GM23338 (cell line): ENCODE measurements around the gene TEX51. TPM values are rescaled to one million over a fixed set of nuclear protein-coding genes. Genes with fewer than 3 reads are reported as not detected.

Source experiments
- ATAC-seq: fragments of 200-7000 bp; cut with Tn5 transposase; 3 replicates; pipeline ENCODE4 v1.9.1; 2020
- DNase-seq: peaks from one replicate; pipeline ENCODE4 v3.0.0-alpha.2; 2015; ENCODE audit warnings: low spot score
- H2AFZ ChIP-seq: fragments of 200-600 bp; sonication (generic); 2 replicates; pipeline ENCODE4 v1.8.0; 2016; ENCODE audit warnings: antibody characterized with exemption, mild to moderate bottlenecking, moderate library complexity
- H3F3A ChIP-seq: fragments of 200-600 bp; sonication (generic); replicated peaks from 2 replicates; pipeline ENCODE4 v1.8.0; 2017; ENCODE audit warnings: antibody characterized with exemption, mixed run types, low read depth
- H3K27ac ChIP-seq: fragments of 200-600 bp; sonication (generic); 2 replicates; pipeline ENCODE4 v1.6.1; 2016; ENCODE audit warnings: low read depth
- H3K27me3 ChIP-seq: fragments of 200-600 bp; sonication (generic); 2 replicates; pipeline ENCODE4 v1.8.0; 2016; ENCODE audit warnings: mild to moderate bottlenecking, mixed run types, moderate library complexity; ENCODE audit not compliant: insufficient read depth
- H3K36me3 ChIP-seq: fragments of 200-600 bp; sonication (generic); 2 replicates; pipeline ENCODE4 v1.8.0; 2016; ENCODE audit warnings: mild to moderate bottlenecking; ENCODE audit not compliant: insufficient read depth
- H3K4me1 ChIP-seq: fragments of 200-600 bp; sonication (generic); 2 replicates; pipeline ENCODE4 v1.8.0; 2016; ENCODE audit warnings: mild to moderate bottlenecking, moderate library complexity; ENCODE audit not compliant: insufficient read depth
- H3K4me2 ChIP-seq: fragments of 200-600 bp; sonication (generic); 2 replicates; pipeline ENCODE4 v1.7.1; 2017; ENCODE audit warnings: mixed run types
- H3K4me3 ChIP-seq: fragments of 200-600 bp; sonication (generic); 2 replicates; pipeline ENCODE4 v1.6.1; 2016; ENCODE audit warnings: mixed run types
- H3K79me2 ChIP-seq: fragments of 200-600 bp; sonication (generic); replicated peaks from 2 replicates; pipeline ENCODE4 v1.8.0; 2017; ENCODE audit warnings: mild to moderate bottlenecking; ENCODE audit not compliant: insufficient read depth
- H3K9me2 ChIP-seq: fragments of 200-600 bp; sonication (generic); 2 replicates; pipeline ENCODE4 v1.8.0; 2017; ENCODE audit not compliant: insufficient read depth
- H4K20me1 ChIP-seq: fragments of 200-600 bp; sonication (generic); replicated peaks from 2 replicates; pipeline ENCODE4 v1.8.0; 2017; ENCODE audit warnings: mild to moderate bottlenecking; ENCODE audit not compliant: insufficient read depth
- H3K27ac Mint-ChIP-seq: 2 replicates; pipeline ENCODE4 v1.8.0; 2020; ENCODE audit warnings: inconsistent platforms, mild to moderate bottlenecking, moderate library complexity, mixed read lengths
- H3K27me3 Mint-ChIP-seq: 3 replicates; pipeline ENCODE4 v1.8.0; 2022; ENCODE audit warnings: low read depth, mild to moderate bottlenecking, moderate library complexity, mixed read lengths, inconsistent platforms; ENCODE audit not compliant: insufficient read depth, poor library complexity
- H3K36me3 Mint-ChIP-seq: 3 replicates; pipeline ENCODE4 v1.8.0; 2021; ENCODE audit warnings: low read depth, mild to moderate bottlenecking, inconsistent platforms, moderate library complexity, mixed read lengths
- H3K4me1 Mint-ChIP-seq: 3 replicates; pipeline ENCODE4 v1.8.0; 2020; ENCODE audit warnings: mild to moderate bottlenecking, inconsistent platforms, mixed read lengths
- H3K4me3 Mint-ChIP-seq: 3 replicates; pipeline ENCODE4 v1.8.0; 2021; ENCODE audit warnings: moderate library complexity, mild to moderate bottlenecking, inconsistent platforms, mixed read lengths
- H3K9me3 Mint-ChIP-seq: 3 replicates; pipeline ENCODE4 v1.8.0; 2020; ENCODE audit warnings: moderate library complexity, mild to moderate bottlenecking, inconsistent platforms, mixed read lengths
- CREB1 ChIP-seq: fragments of 250-450 bp; sonication (Bioruptor Pico); IDR thresholded peaks from 2 replicates; pipeline ENCODE4 v1.5.0; 2020; ENCODE audit warnings: low read depth, mild to moderate bottlenecking, moderate library complexity
- EZH2 ChIP-seq: fragments of 200-600 bp; sonication (generic); IDR thresholded peaks from one replicate; pipeline ENCODE4 v1.8.0; 2017; ENCODE audit warnings: antibody characterized with exemption, mild to moderate bottlenecking, low read depth; ENCODE audit not compliant: unreplicated experiment
- EZH2phosphoT487 ChIP-seq: fragments of 200-600 bp; sonication (generic); IDR thresholded peaks from one replicate; pipeline ENCODE4 v1.8.1; 2018; ENCODE audit warnings: antibody characterized with exemption; ENCODE audit not compliant: unreplicated experiment
- JUNB ChIP-seq: IDR thresholded peaks from one replicate; pipeline ENCODE4 v1.6.1; 2016; ENCODE audit warnings: antibody characterized with exemption; ENCODE audit not compliant: unreplicated experiment
- NANOG ChIP-seq: IDR thresholded peaks from 2 replicates; pipeline ENCODE4 v1.6.1; 2016; ENCODE audit warnings: antibody characterized with exemption, borderline replicate concordance
- POLR2AphosphoS5 ChIP-seq: IDR thresholded peaks from 2 replicates; pipeline ENCODE4 v1.6.1; 2016; ENCODE audit warnings: antibody characterized with exemption, low read depth
- STAT1 ChIP-seq: IDR thresholded peaks from one replicate; pipeline ENCODE4 v1.6.1; 2016; ENCODE audit warnings: antibody characterized with exemption; ENCODE audit not compliant: unreplicated experiment
- ZNF114 ChIP-seq: fragments of 250-450 bp; sonication (Bioruptor Pico); IDR thresholded peaks from 2 replicates; pipeline ENCODE4 v1.5.0; 2020; ENCODE audit warnings: mild to moderate bottlenecking, moderate library complexity
- ZNF331 ChIP-seq: fragments of 250-450 bp; sonication (Bioruptor Pico); IDR thresholded peaks from 2 replicates; pipeline ENCODE4 v1.5.0; 2020; ENCODE audit warnings: low read depth, mild to moderate bottlenecking, moderate library complexity
- polyA plus RNA-seq: library from polyadenylated mRNA; unstranded; fragments of >200 nt; fragmentation: Nextera tagmentation; extraction: Ambion mirVana; gene quantifications from 2 replicates; pipeline ENCODE4 v1.2.1, GENCODE V29; 2016
- total RNA-seq: library from RNA; depleted of rRNA; stranded (reverse); fragments of >200 nt; shearing (Covaris generic); gene quantifications from 2 replicates; pipeline ENCODE4 v1.2.3, GENCODE V29; 2014
- TF ChIP-seq, protein P1 (sequence below), 2 experiments: fragments of 200-600 bp in 1 of 2; sonication (generic) in 1 of 2; conservative IDR thresholded peaks; 2 replicates each; pipeline versions ENCODE4 v1.5.1 to v1.6.1; 2016 to 2017; ENCODE audit warnings: antibody characterized with exemption in 2 of 2, low read depth in 2 of 2, mild to moderate bottlenecking in 2 of 2, moderate library complexity in 1 of 2
- TF ChIP-seq, protein P2 (sequence below): fragments of 250-450 bp; sonication (Bioruptor Pico); IDR thresholded peaks from 2 replicates; pipeline ENCODE4 v1.5.0; 2020; ENCODE audit warnings: mild to moderate bottlenecking, moderate library complexity
- TF ChIP-seq, protein P3 (sequence below): IDR thresholded peaks from 2 replicates; pipeline ENCODE4 v1.6.1; 2016; ENCODE audit warnings: antibody characterized with exemption
- TF ChIP-seq, protein P4 (sequence below): IDR thresholded peaks from one replicate; pipeline ENCODE4 v1.6.1; 2018; ENCODE audit warnings: antibody characterized with exemption; ENCODE audit not compliant: unreplicated experiment

The TEX51 gene
- total and polyA plus RNA-seq, 2 experiments from 2014 or later, result not detected

DNA sequence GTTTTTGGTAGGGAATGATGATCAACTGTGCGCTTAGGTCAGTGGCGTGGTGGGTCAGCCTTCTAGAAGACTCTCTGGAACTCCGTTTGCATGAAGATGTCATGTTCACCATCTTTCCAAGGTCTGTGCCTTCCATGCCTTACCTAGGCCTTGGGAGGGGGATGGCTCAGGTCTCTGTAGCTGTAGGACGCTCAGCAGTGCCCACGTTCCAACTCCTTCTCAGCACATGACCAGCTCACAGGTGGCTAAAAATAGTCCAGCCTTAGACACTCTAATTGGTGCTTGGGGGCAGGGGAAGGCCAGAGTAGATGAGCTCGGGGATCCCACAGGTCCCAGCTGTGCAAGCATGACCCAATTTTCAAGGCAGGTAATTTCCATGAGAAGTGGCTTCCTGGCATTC, 42.3 kb upstream of the TEX51 start:
- H3K4me2 ChIP-seq, result no peak overlapping the region
- H3K4me1 Mint-ChIP-seq, result no peaks in the 10 kb centered on the region; the same call in 2 of the 3 replicates
- H3K27ac ChIP-seq, result no peak overlapping the region
- TF ChIP-seq, protein P1, sequence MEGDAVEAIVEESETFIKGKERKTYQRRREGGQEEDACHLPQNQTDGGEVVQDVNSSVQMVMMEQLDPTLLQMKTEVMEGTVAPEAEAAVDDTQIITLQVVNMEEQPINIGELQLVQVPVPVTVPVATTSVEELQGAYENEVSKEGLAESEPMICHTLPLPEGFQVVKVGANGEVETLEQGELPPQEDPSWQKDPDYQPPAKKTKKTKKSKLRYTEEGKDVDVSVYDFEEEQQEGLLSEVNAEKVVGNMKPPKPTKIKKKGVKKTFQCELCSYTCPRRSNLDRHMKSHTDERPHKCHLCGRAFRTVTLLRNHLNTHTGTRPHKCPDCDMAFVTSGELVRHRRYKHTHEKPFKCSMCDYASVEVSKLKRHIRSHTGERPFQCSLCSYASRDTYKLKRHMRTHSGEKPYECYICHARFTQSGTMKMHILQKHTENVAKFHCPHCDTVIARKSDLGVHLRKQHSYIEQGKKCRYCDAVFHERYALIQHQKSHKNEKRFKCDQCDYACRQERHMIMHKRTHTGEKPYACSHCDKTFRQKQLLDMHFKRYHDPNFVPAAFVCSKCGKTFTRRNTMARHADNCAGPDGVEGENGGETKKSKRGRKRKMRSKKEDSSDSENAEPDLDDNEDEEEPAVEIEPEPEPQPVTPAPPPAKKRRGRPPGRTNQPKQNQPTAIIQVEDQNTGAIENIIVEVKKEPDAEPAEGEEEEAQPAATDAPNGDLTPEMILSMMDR (conservative IDR thresholded peaks at IDR 0.05; ENCODE audit: low read depth in 2 of 2), result no peak
- TF ChIP-seq ZNF114 (no peak), STAT1 (no peak), EZH2 (no peak), NANOG (no peak), JUNB (no peak), ZNF331 (CRISPR knock-in tag) (no peak), POLR2AphosphoS5 (no peak), CREB1 (no peak), EZH2phosphoT487 (no peak)
- TF ChIP-seq, protein P2, sequence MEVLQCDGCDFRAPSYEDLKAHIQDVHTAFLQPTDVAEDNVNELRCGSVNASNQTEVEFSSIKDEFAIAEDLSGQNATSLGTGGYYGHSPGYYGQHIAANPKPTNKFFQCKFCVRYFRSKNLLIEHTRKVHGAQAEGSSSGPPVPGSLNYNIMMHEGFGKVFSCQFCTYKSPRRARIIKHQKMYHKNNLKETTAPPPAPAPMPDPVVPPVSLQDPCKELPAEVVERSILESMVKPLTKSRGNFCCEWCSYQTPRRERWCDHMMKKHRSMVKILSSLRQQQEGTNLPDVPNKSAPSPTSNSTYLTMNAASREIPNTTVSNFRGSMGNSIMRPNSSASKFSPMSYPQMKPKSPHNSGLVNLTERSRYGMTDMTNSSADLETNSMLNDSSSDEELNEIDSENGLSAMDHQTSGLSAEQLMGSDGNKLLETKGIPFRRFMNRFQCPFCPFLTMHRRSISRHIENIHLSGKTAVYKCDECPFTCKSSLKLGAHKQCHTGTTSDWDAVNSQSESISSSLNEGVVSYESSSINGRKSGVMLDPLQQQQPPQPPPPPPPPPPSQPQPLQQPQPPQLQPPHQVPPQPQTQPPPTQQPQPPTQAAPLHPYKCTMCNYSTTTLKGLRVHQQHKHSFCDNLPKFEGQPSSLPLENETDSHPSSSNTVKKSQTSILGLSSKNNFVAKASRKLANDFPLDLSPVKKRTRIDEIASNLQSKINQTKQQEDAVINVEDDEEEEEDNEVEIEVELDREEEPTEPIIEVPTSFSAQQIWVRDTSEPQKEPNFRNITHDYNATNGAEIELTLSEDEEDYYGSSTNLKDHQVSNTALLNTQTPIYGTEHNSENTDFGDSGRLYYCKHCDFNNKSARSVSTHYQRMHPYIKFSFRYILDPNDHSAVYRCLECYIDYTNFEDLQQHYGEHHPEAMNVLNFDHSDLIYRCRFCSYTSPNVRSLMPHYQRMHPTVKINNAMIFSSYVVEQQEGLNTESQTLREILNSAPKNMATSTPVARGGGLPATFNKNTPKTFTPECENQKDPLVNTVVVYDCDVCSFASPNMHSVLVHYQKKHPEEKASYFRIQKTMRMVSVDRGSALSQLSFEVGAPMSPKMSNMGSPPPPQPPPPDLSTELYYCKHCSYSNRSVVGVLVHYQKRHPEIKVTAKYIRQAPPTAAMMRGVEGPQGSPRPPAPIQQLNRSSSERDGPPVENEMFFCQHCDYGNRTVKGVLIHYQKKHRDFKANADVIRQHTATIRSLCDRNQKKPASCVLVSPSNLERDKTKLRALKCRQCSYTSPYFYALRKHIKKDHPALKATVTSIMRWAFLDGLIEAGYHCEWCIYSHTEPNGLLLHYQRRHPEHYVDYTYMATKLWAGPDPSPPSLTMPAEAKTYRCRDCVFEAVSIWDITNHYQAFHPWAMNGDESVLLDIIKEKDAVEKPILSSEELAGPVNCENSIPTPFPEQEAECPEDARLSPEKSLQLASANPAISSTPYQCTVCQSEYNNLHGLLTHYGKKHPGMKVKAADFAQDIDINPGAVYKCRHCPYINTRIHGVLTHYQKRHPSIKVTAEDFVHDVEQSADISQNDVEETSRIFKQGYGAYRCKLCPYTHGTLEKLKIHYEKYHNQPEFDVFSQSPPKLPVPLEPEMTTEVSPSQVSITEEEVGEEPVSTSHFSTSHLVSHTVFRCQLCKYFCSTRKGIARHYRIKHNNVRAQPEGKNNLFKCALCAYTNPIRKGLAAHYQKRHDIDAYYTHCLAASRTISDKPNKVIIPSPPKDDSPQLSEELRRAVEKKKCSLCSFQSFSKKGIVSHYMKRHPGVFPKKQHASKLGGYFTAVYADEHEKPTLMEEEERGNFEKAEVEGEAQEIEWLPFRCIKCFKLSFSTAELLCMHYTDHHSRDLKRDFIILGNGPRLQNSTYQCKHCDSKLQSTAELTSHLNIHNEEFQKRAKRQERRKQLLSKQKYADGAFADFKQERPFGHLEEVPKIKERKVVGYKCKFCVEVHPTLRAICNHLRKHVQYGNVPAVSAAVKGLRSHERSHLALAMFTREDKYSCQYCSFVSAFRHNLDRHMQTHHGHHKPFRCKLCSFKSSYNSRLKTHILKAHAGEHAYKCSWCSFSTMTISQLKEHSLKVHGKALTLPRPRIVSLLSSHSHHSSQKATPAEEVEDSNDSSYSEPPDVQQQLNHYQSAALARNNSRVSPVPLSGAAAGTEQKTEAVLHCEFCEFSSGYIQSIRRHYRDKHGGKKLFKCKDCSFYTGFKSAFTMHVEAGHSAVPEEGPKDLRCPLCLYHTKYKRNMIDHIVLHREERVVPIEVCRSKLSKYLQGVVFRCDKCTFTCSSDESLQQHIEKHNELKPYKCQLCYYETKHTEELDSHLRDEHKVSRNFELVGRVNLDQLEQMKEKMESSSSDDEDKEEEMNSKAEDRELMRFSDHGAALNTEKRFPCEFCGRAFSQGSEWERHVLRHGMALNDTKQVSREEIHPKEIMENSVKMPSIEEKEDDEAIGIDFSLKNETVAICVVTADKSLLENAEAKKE, result no peak
- TF ChIP-seq, protein P3, sequence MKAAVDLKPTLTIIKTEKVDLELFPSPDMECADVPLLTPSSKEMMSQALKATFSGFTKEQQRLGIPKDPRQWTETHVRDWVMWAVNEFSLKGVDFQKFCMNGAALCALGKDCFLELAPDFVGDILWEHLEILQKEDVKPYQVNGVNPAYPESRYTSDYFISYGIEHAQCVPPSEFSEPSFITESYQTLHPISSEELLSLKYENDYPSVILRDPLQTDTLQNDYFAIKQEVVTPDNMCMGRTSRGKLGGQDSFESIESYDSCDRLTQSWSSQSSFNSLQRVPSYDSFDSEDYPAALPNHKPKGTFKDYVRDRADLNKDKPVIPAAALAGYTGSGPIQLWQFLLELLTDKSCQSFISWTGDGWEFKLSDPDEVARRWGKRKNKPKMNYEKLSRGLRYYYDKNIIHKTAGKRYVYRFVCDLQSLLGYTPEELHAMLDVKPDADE, result no peak
- TF ChIP-seq, protein P4, sequence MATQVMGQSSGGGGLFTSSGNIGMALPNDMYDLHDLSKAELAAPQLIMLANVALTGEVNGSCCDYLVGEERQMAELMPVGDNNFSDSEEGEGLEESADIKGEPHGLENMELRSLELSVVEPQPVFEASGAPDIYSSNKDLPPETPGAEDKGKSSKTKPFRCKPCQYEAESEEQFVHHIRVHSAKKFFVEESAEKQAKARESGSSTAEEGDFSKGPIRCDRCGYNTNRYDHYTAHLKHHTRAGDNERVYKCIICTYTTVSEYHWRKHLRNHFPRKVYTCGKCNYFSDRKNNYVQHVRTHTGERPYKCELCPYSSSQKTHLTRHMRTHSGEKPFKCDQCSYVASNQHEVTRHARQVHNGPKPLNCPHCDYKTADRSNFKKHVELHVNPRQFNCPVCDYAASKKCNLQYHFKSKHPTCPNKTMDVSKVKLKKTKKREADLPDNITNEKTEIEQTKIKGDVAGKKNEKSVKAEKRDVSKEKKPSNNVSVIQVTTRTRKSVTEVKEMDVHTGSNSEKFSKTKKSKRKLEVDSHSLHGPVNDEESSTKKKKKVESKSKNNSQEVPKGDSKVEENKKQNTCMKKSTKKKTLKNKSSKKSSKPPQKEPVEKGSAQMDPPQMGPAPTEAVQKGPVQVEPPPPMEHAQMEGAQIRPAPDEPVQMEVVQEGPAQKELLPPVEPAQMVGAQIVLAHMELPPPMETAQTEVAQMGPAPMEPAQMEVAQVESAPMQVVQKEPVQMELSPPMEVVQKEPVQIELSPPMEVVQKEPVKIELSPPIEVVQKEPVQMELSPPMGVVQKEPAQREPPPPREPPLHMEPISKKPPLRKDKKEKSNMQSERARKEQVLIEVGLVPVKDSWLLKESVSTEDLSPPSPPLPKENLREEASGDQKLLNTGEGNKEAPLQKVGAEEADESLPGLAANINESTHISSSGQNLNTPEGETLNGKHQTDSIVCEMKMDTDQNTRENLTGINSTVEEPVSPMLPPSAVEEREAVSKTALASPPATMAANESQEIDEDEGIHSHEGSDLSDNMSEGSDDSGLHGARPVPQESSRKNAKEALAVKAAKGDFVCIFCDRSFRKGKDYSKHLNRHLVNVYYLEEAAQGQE, result no peak
- no peaks in the 10 kb centered on the region for H3K79me2 ChIP-seq
- no peaks in the 10 kb centered on the region for H4K20me1 ChIP-seq
- H3K36me3 Mint-ChIP-seq, result no peaks in the 10 kb centered on the region
- no peak overlapping the region for H2AFZ ChIP-seq
- no peak overlapping the region for H3K4me3 Mint-ChIP-seq
- no peaks in the 10 kb centered on the region for H3F3A ChIP-seq
- no peaks in the 10 kb centered on the region for H3K27me3 ChIP-seq
- no peaks in the 10 kb centered on the region; the same call in 2 of the 3 replicates for H3K9me3 Mint-ChIP-seq
- H3K9me2 ChIP-seq, result 0 out of 2 replicates have a peak, but pooled peaks cover 11% of the 10 kb centered on the region
- H3K27me3 Mint-ChIP-seq, result peaks cover 14% of the 10 kb centered on the region
- no peaks in the 10 kb centered on the region for H3K36me3 ChIP-seq
- H3K4me3 ChIP-seq, result no peak overlapping the region
- H3K4me1 ChIP-seq, result no peaks in the 10 kb centered on the region
- no peak overlapping the region for H3K27ac Mint-ChIP-seq
- ATAC-seq (no peak), DNase-seq (no peak)
